Psoas muscle (tissue), 8 donors: ENCODE measurements around the gene C1orf174. TPM values are rescaled to one million over a fixed set of nuclear protein-coding genes. Genes with fewer than 3 reads are reported as not detected.

Experiments used
- ATAC-seq, 4 donors: fragments of 200-7000 bp; cut with Tn5 transposase; one replicate each; pipeline ENCODE4 v1.9.1; 2020; ENCODE audit warnings: moderate library complexity in 3 of 4, mild to moderate bottlenecking in 2 of 4
- DNase-seq, 2 donors: peaks; one replicate each; pipeline ENCODE4 v3.0.0-alpha.2; 2020
- H3K27ac ChIP-seq: fragments of 200-600 bp; one replicate; pipeline ENCODE4 v1.8.0; 2022
- H3K27me3 ChIP-seq, 3 donors: fragments of 200-600 bp in 1 of 3; one replicate each; pipeline versions ENCODE4 v1.6.1 to v1.8.0; 2013 to 2022; ENCODE audit warnings: low read length in 2 of 3, mild to moderate bottlenecking in 2 of 3, moderate library complexity in 1 of 3; ENCODE audit not compliant: insufficient read depth in 3 of 3
- H3K36me3 ChIP-seq, 2 donors: fragments of 200-600 bp in 1 of 2; one replicate each; pipeline versions ENCODE4 v1.6.1 to v1.8.0; 2013 to 2022; ENCODE audit warnings: low read depth in 1 of 2, mild to moderate bottlenecking in 1 of 2, moderate library complexity in 1 of 2; ENCODE audit not compliant: insufficient read depth in 1 of 2
- H3K4me1 ChIP-seq: fragments of 200-600 bp; one replicate; pipeline ENCODE4 v1.8.0; 2022
- H3K4me3 ChIP-seq: fragments of 200-600 bp; one replicate; pipeline ENCODE4 v1.8.0; 2022; ENCODE audit warnings: mild to moderate bottlenecking
- H3K9me3 ChIP-seq: fragments of 200-600 bp; one replicate; pipeline ENCODE4 v1.8.0; 2022
- CTCF ChIP-seq: fragments of 200-600 bp; IDR thresholded peaks from one replicate; pipeline ENCODE4 v1.8.0; 2022; ENCODE audit warnings: antibody characterized with exemption
- WGBS, 3 donors: extraction: QIAGEN DNeasy Blood & Tissue Kit; methylation state at CpG; one replicate each; pipeline versions ENCODE4 v1.1.6 to v1.1.7; 2013; 5-methylcytosine and 5-hydroxymethylcytosine counted together
- intact Hi-C, 2 donors: fragments of 100-400 bp; cut with DNase I; formaldehyde crosslinking; loops; one replicate each; pipeline versions ENCODE4 v1.11.0 to v1.14.2; 2022
- polyA plus RNA-seq, 3 donors: library from polyadenylated mRNA; stranded (reverse); fragments of 200-250 nt; gene quantifications; one replicate each; pipeline ENCODE4 v1.2.3, GENCODE V29; 2013
- total RNA-seq, 4 donors: library from RNA; stranded (reverse); fragmentation: NEBNext Ultra II Directional in 2 of 4; extraction: Animal tissue kit (Norgen Biotek cat#: 25700) in 2 of 4; gene quantifications; one replicate each; pipeline versions ENCODE4 v1.2.1 to v1.2.4, GENCODE V29; 2021 to 2023
- donor health status: healthy with polysubstance abuse.
- donor health status: DM: no; HTN: no; CAD: no; lungs with moderate emphysema.
- donor health status: Bipolar disorder and iron deficiency.
- donor health status: healthy.
- donor health status: DM: yes; HTN: yes; CAD: no.
- donor health status: DM: no; HTN: no; CAD: no.
- donor health status: DM: no; HTN: no; CAD: no.
- donor health status: DM: yes; HTN: yes; CAD: no.

The C1orf174 gene
- total and polyA plus RNA-seq, 7 donors = 11.8 to 32.2 (median 14.6) TPM

GRCh38 chr1:3869751-3870301 is 30.2 kb downstream of the C1orf174 start:
- Histone ChIP-seq H3K4me1 (no peaks in the 10 kb centered on the region), H3K27ac (no peak overlapping the region), H3K4me3 (no peak overlapping the region), H3K9me3 (no peaks in the 10 kb centered on the region), H3K36me3 (peaks cover 0 to 60% of the 10 kb centered on the region in 2 donors), H3K27me3 (no peaks in the 10 kb centered on the region)
- 79 to 83% (median 81%) methylated on average over 18 of the region's 18 CpGs for WGBS, 3 donors
- intact Hi-C loops = no loop called here
- DNase-seq = no peak
- ATAC-seq = no peak
- TF ChIP-seq CTCF = no peak

- WGBS, 3 donors = 81 to 87% (median 85%) methylated on average over 13 of the region's 13 CpGs
- DNase-seq (no peak), ATAC-seq (peak in 2 of 4 donors; percentile 18 to 44)
- Histone ChIP-seq H3K4me1 (no peaks in the 10 kb centered on the region), H3K27ac (no peak overlapping the region), H3K9me3 (no peaks in the 10 kb centered on the region), H3K27me3 (no peaks in the 10 kb centered on the region), H3K4me3 (no peak overlapping the region), H3K36me3 (peaks cover 0 to 52% of the 10 kb centered on the region in 2 donors)
- no peak for TF ChIP-seq CTCF
- intact Hi-C loops = no loop called here
These were observed 31.5 kb downstream of the C1orf174 start for GRCh38 chr1:3868464-3869006.

- no peak overlapping the region for H3K27ac ChIP-seq
- ATAC-seq (no peak), DNase-seq (no peak)
- no peaks in the 10 kb centered on the region for H3K9me3 ChIP-seq
- H3K36me3 ChIP-seq = peaks cover 0 to 26% of the 10 kb centered on the region in 2 donors
- H3K4me3 ChIP-seq = no peak overlapping the region
- TF ChIP-seq CTCF = no peak
- H3K27me3 ChIP-seq = no peaks in the 10 kb centered on the region
- 63 to 68% (median 66%) methylated on average over 18 of the region's 18 CpGs for WGBS, 3 donors
- no peaks in the 10 kb centered on the region for H3K4me1 ChIP-seq
- intact Hi-C loops = no loop called here
These were observed 34.4 kb downstream of the C1orf174 start for GRCh38 chr1:3865606-3866160.

- intact Hi-C loops = no loop called here
- Histone ChIP-seq H3K4me1 (no peaks in the 10 kb centered on the region), H3K36me3 (peaks cover 0 to 19% of the 10 kb centered on the region in 2 donors), H3K27ac (no peak overlapping the region), H3K4me3 (no peak overlapping the region), H3K9me3 (no peaks in the 10 kb centered on the region), H3K27me3 (no peaks in the 10 kb centered on the region)
- no peak for DNase-seq
- WGBS, 3 donors = 87 to 96% (median 93%) methylated on average over 6 of the region's 6 CpGs
- ATAC-seq = no peak
- TF ChIP-seq CTCF = no peak
These were observed 35.2 kb downstream of the C1orf174 start for GRCh38 chr1:3864884-3865283.
